A549 (cell line): ENCODE measurements around the gene SPTLC2. TPM values are rescaled to one million over a fixed set of nuclear protein-coding genes. Genes with fewer than 3 reads are reported as not detected.

ENCODE experiments used
- ATAC-seq, 2 experiments: fragments of 200-7000 bp in 1 of 2; fragments of >200 bp in 1 of 2; cut with Nextera tagmentation in 1 of 2; cut with Tn5 transposase in 1 of 2; 3 replicates each; pipeline versions ENCODE4 v1.8.0 to v1.9.1; 2018 to 2020; ENCODE audit warnings: mild to moderate bottlenecking in 1 of 2, moderate library complexity in 1 of 2
- CTCF ChIA-PET: fragments of 300-600 bp; sonication (Branson Sonifier 250); formaldehyde crosslinking; extraction: SDS; loops from one replicate; lab custom pipeline; 2021; ENCODE audit warnings: antibody characterized with exemption, inconsistent platforms; lab: Yijun Ruan, JAX
- POLR2A ChIA-PET: fragments of 350-600 bp; formaldehyde crosslinking; extraction: SDS; loops from one replicate; lab custom pipeline; 2021; ENCODE audit warnings: antibody characterized with exemption, inconsistent platforms; lab: Yijun Ruan, JAX
- DNase-seq, 2 experiments: peaks; one replicate each; pipeline versions ENCODE4 v3.0.0 to v3.0.0-alpha.2; 2011 to 2016; ENCODE audit warnings: low read depth in 1 of 2, low spot score in 1 of 2
- FAIRE-seq: peaks from 2 replicates; lab custom pipeline; 2011; peaks lifted over from hg19 to GRCh38; lab: Jason Lieb, UNC
- H3K27ac ChIP-seq, 2 experiments: fragments of >200 bp; sonication (Bioruptor Twin); formaldehyde crosslinking; 3 replicates each; pipeline ENCODE4 v1.5.1; 2016 to 2017
- H3K4me1 ChIP-seq: fragments of >200 bp; sonication (Bioruptor Twin); formaldehyde crosslinking; 3 replicates; pipeline ENCODE4 v1.6.1; 2016
- H3K4me2 ChIP-seq: fragments of >200 bp; sonication (Bioruptor Twin); formaldehyde crosslinking; 3 replicates; pipeline ENCODE4 v1.6.1; 2016
- H3K4me3 ChIP-seq: fragments of >200 bp; sonication (Bioruptor Twin); formaldehyde crosslinking; 3 replicates; pipeline ENCODE4 v1.5.1; 2016
- H3K9me3 ChIP-seq: fragments of >200 bp; sonication (Bioruptor Twin); formaldehyde crosslinking; 3 replicates; pipeline ENCODE4 v1.6.1; 2016
- CBX8 ChIP-seq: fragments of 200-600 bp; sonication (generic); IDR thresholded peaks from 2 replicates; pipeline ENCODE4 v1.6.1; 2016
- CHD2 ChIP-seq: fragments of 150-350 bp; IDR thresholded peaks from 2 replicates; pipeline ENCODE4 v1.6.1; 2014; ENCODE audit warnings: low read length; ENCODE audit not compliant: partially characterized antibody
- CTCF ChIP-seq: fragments of >200 bp; sonication (Bioruptor Twin); formaldehyde crosslinking; IDR thresholded peaks from 3 replicates; pipeline ENCODE4 v1.5.1; 2016
- EHF ChIP-seq: fragments of 250-450 bp; sonication (Bioruptor Pico); IDR thresholded peaks from 2 replicates; pipeline ENCODE4 v1.5.0; 2020; ENCODE audit warnings: mild to moderate bottlenecking
- ELK1 ChIP-seq: fragments of 150-350 bp; IDR thresholded peaks from 2 replicates; pipeline ENCODE4 v1.6.1; 2014; ENCODE audit warnings: low read depth, mild to moderate bottlenecking, low read length
- EP300 ChIP-seq, 2 experiments: fragments of >200 bp; sonication (Bioruptor Twin); formaldehyde crosslinking; IDR thresholded peaks; 2 replicates in 1 of 2; 3 replicates in 1 of 2; pipeline ENCODE4 v1.6.1; 2016 to 2017
- FOSL2 ChIP-seq, 2 experiments: fragments of 450-650 bp in 1 of 2; fragments of >200 bp in 1 of 2; sonication (Bioruptor Twin) in 1 of 2; formaldehyde crosslinking; IDR thresholded peaks; 2 replicates each; pipeline versions ENCODE4 v1.5.0 to v1.6.1; 2016 to 2020; ENCODE audit warnings: mild to moderate bottlenecking in 1 of 2, moderate library complexity in 1 of 2
- HDAC2 ChIP-seq: fragments of 200-600 bp; sonication (generic); IDR thresholded peaks from 2 replicates; pipeline ENCODE4 v1.6.1; 2016
- HEYL ChIP-seq: fragments of 250-450 bp; sonication (Bioruptor Pico); IDR thresholded peaks from 2 replicates; pipeline ENCODE4 v1.8.0; 2021; ENCODE audit warnings: mild to moderate bottlenecking, moderate library complexity
- HMGXB4 ChIP-seq: fragments of 250-450 bp; sonication (Bioruptor Pico); IDR thresholded peaks from 2 replicates; pipeline ENCODE4 v1.5.0; 2021; ENCODE audit warnings: mild to moderate bottlenecking, moderate library complexity, borderline replicate concordance
- HOXA7 ChIP-seq: fragments of 250-450 bp; sonication (Bioruptor Pico); IDR thresholded peaks from 2 replicates; pipeline ENCODE4 v1.5.0; 2020; ENCODE audit warnings: mild to moderate bottlenecking, moderate library complexity
- HOXB13 ChIP-seq: fragments of 250-450 bp; sonication (Bioruptor Pico); IDR thresholded peaks from 2 replicates; pipeline ENCODE4 v1.5.0; 2020; ENCODE audit warnings: low read depth, mild to moderate bottlenecking, moderate library complexity
- HOXB5 ChIP-seq: fragments of 250-450 bp; sonication (Bioruptor Pico); IDR thresholded peaks from 2 replicates; pipeline ENCODE4 v1.5.0; 2020; ENCODE audit warnings: mild to moderate bottlenecking, moderate library complexity
- KDM1A ChIP-seq: fragments of 200-600 bp; sonication (generic); IDR thresholded peaks from 2 replicates; pipeline ENCODE4 v1.6.1; 2016; ENCODE audit warnings: low read depth, mild to moderate bottlenecking
- KDM5A ChIP-seq: fragments of 200-600 bp; sonication (generic); IDR thresholded peaks from 2 replicates; pipeline ENCODE4 v1.6.1; 2016; ENCODE audit warnings: antibody characterized with exemption, mild to moderate bottlenecking
- MAFK ChIP-seq: fragments of 450-650 bp; IDR thresholded peaks from 2 replicates; pipeline ENCODE4 v1.6.1; 2014; ENCODE audit not compliant: partially characterized antibody
- MAX ChIP-seq: IDR thresholded peaks from 2 replicates; pipeline ENCODE4 v1.6.1; 2012
- MAZ ChIP-seq: fragments of 150-350 bp; IDR thresholded peaks from 2 replicates; pipeline ENCODE4 v1.6.1; 2014; ENCODE audit warnings: antibody characterized with exemption, low read depth, low read length, borderline replicate concordance
- MYC ChIP-seq: IDR thresholded peaks from 2 replicates; pipeline ENCODE4 v1.6.1; 2012; ENCODE audit warnings: mild to moderate bottlenecking, inconsistent platforms, low read length, improper control_type of control experiment, borderline replicate concordance
- NPAS2 ChIP-seq: fragments of 250-450 bp; sonication (Bioruptor Pico); IDR thresholded peaks from 2 replicates; pipeline ENCODE4 v1.8.0; 2022; ENCODE audit warnings: mild to moderate bottlenecking, moderate library complexity, borderline replicate concordance
- NR3C1 ChIP-seq: fragments of >200 bp; sonication (Bioruptor Twin); formaldehyde crosslinking; IDR thresholded peaks from 3 replicates; pipeline ENCODE4 v1.6.1; 2017
- RAD21 ChIP-seq, 2 experiments: fragments of >200 bp in 1 of 2; sonication (Bioruptor Twin) in 1 of 2; formaldehyde crosslinking in 1 of 2; IDR thresholded peaks in 1 of 2; conservative IDR thresholded peaks in 1 of 2; 2 replicates in 1 of 2; 3 replicates in 1 of 2; pipeline ENCODE4 v1.6.1; 2012 to 2018; ENCODE audit warnings: inconsistent platforms in 1 of 2
- RNF2 ChIP-seq: fragments of 200-600 bp; sonication (generic); IDR thresholded peaks from 2 replicates; pipeline ENCODE4 v1.6.1; 2016; ENCODE audit warnings: low read depth, mild to moderate bottlenecking, antibody characterized with exemption, moderate library complexity, borderline replicate concordance
- TFCP2L1 ChIP-seq: fragments of 250-450 bp; sonication (Bioruptor Pico); IDR thresholded peaks from 2 replicates; pipeline ENCODE4 v1.5.0; 2021; ENCODE audit warnings: mild to moderate bottlenecking
- TP53 ChIP-seq: fragments of 250-450 bp; sonication (Bioruptor Pico); IDR thresholded peaks from 2 replicates; pipeline ENCODE4 v1.5.0; 2021; ENCODE audit warnings: mild to moderate bottlenecking, moderate library complexity
- USF2 ChIP-seq: fragments of 450-650 bp; IDR thresholded peaks from 2 replicates; pipeline ENCODE4 v1.6.1; 2014; ENCODE audit warnings: antibody characterized with exemption
- ZNF302 ChIP-seq: fragments of 250-450 bp; sonication (Bioruptor Pico); IDR thresholded peaks from 2 replicates; pipeline ENCODE4 v1.9.0; 2021; ENCODE audit warnings: inconsistent platforms, mild to moderate bottlenecking, moderate library complexity
- WGBS: methylation state at CpG from one replicate; pipeline ENCODE4 v1.1.6; 2017; ENCODE audit errors: missing lambda C conversion rate; 5-methylcytosine and 5-hydroxymethylcytosine counted together
- polyA plus RNA-seq, 4 experiments: library from polyadenylated mRNA; depleted of rRNA in 3 of 4; stranded (reverse); fragments of >200 nt; fragmentation: RNase III in 1 of 4; extraction: RNeasy Plus Mini Kit Qiagen cat#74134 plus additional on column Dnase treatment in 1 of 4; gene quantifications; 2 replicates in 3 of 4; 3 replicates in 1 of 4; pipeline ENCODE4 v1.2.3, GENCODE V29; 2011 to 2017

Gene SPTLC2
- polyA plus RNA-seq, 2 of the 4 experiments (the other 2 are of a cell fraction) = 17.2 to 30.9 TPM

- 55% methylated on average over 12 of the region's 12 CpGs for WGBS
- ATAC-seq = no peak
- no peak for FAIRE-seq
- Histone ChIP-seq H3K4me2 (peak overlapping the region; percentile 39), H3K4me1 (peaks cover 60% of the 10 kb centered on the region), H3K4me3 (no peak overlapping the region), H3K27ac (no peak overlapping the region), H3K9me3 (no peaks in the 10 kb centered on the region)
- ChIA-PET POLR2A (no interaction called here), CTCF (interaction anchor here (0.6 kb wide), 1 partner anchor 11 kb away, joined by 4 read pairs; no protein-coding TSS in a partner anchor)
- TF ChIP-seq FOSL2 (IDR thresholded peaks at IDR 0.05) (no peak), FOSL2 (CRISPR knock-in tag; IDR thresholded peaks at IDR 0.05) (peak; percentile 28; the same call in 1 of the 2 replicates), HOXB13 (CRISPR knock-in tag) (no peak)
- DNase-seq = no peak
Measured at GRCh38 chr14:77601846-77602619, 14.4 kb downstream of the SPTLC2 start.

GRCh38 chr14:77599889-77600288 lies 16.5 kb downstream of the SPTLC2 start:
- 30% methylated on average over 3 of the region's 3 CpGs for WGBS
- no peak overlapping the region for H3K4me3 ChIP-seq
- peak overlapping the region; percentile 23 for H3K4me2 ChIP-seq
- H3K9me3 ChIP-seq = no peaks in the 10 kb centered on the region
- DNase-seq = no peak
- FAIRE-seq = no peak
- POLR2A ChIA-PET = no interaction called here
- peak in 1 of 2 experiments; percentile 74; a peak in 3 of 6 replicates for ATAC-seq
- CTCF ChIA-PET = interaction anchor here (1.1 kb wide), 1 partner anchor 17 kb away, joined by 4 read pairs; no protein-coding TSS in a partner anchor
- H3K4me1 ChIP-seq = peaks cover 56% of the 10 kb centered on the region
- TF ChIP-seq MYC (no peak), EP300 (IDR thresholded peaks at IDR 0.05) (no peak), CHD2 (no peak), HEYL (no peak), MAX (no peak), TFCP2L1 (CRISPR knock-in tag) (no peak), KDM5A (no peak), TP53 (CRISPR knock-in tag) (no peak), ZNF302 (CRISPR knock-in tag) (no peak), HDAC2 (no peak), RAD21 (conservative IDR thresholded peaks at IDR 0.05 in 1 of 2, IDR thresholded peaks at IDR 0.05 in 1 of 2) (no peak), CTCF (no peak)
- no peak overlapping the region for H3K27ac ChIP-seq

DNA sequence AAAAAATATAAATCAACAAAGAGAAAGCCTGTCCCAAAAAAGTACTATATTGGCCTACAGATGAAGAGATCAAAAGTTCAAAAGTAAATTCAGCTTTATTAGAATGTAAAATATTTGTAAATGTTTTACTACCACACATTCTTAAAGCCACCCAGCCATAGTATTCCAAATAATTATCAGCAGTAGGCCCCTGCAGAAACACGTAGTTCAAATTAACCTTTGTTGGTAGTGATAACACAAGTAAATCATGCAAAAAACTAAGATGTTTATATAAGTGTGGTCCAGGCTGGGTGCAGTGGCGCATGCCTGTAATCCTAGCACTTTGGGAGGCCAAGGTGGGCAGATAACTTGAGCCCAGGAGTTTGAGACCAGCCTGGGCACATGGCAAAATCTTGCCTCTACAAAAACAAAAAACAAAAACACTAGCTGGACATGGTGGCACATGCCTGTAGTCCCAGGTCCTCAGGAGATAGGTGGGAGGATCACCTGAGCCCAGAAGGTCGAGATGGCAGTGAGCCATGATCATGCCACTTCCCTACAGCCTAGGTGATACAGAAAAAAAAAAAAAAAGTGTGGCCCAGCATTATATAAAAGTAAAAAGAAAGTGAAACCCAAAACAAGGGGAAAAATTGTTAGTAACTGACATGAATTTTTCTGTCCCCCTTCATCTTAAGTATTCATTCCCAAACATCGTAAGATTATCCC lies 17.9 kb downstream of the SPTLC2 start:
- Histone ChIP-seq H3K4me1 (peaks cover 56% of the 10 kb centered on the region), H3K4me3 (no peak overlapping the region), H3K27ac (no peak overlapping the region; a peak in 1 of 6 replicates), H3K4me2 (peak overlapping the region; percentile 44; the same call in 2 of the 3 replicates), H3K9me3 (no peaks in the 10 kb centered on the region)
- CTCF ChIA-PET = interaction anchor here (1.1 kb wide), 1 partner anchor 15 kb away, joined by 4 read pairs; no protein-coding TSS in a partner anchor
- WGBS = 81% methylated on average over 4 of the region's 4 CpGs
- POLR2A ChIA-PET = no interaction called here
- no peak for DNase-seq
- no peak for ATAC-seq
- no peak for FAIRE-seq
- no peak for TF ChIP-seq NR3C1
- TF ChIP-seq MAFK = no peak
- TF ChIP-seq MYC = no peak
- TF ChIP-seq TP53 (CRISPR knock-in tag) = no peak
- no peak for TF ChIP-seq EHF (CRISPR knock-in tag)
- no peak for TF ChIP-seq HOXB5 (CRISPR knock-in tag)
- no peak for TF ChIP-seq CBX8
- TF ChIP-seq HOXA7 (CRISPR knock-in tag) = no peak
- TF ChIP-seq KDM1A = no peak
- no peak for TF ChIP-seq HMGXB4
- no peak for TF ChIP-seq RNF2
- no peak for TF ChIP-seq USF2
- no peak for TF ChIP-seq ELK1
- TF ChIP-seq NPAS2 = no peak
- no peak for TF ChIP-seq MAZ
